Upper lobe of left lung (tissue), 4 donors: ENCODE data around the gene SLC25A26.

ENCODE experiments used
- EP300 ChIP-seq, 4 donors: sonication (generic); formaldehyde crosslinking; IDR thresholded peaks; one replicate each; pipeline ENCODE4 v1.5.1; 2017; ENCODE audit warnings: antibody characterized with exemption in 4 of 4, control low read depth in 2 of 4
- POLR2A ChIP-seq, 4 donors: fragments of 450-650 bp; IDR thresholded peaks; one replicate each; pipeline ENCODE4 v1.5.1; 2016 to 2017; ENCODE audit warnings: antibody characterized with exemption in 4 of 4, mild to moderate bottlenecking in 2 of 4

- no peak for TF ChIP-seq POLR2A (IDR thresholded peaks at IDR 0.05)
- TF ChIP-seq EP300 (IDR thresholded peaks at IDR 0.05), result no peak
Measured at GRCh38 chr3:66299891-66300290, 79.1 kb downstream of the SLC25A26 start.
